Tibial artery (tissue), 4 donors: Measurements from ENCODE around the gene KIF19.

Experiments used
- DNase-seq, 2 donors: peaks; one replicate each; pipeline ENCODE4 v3.0.0-alpha.2; 2019
- H3K27ac ChIP-seq, 2 donors: fragments of 200-600 bp; sonication (generic) in 1 of 2; 1 replicate in 1 of 2; 2 replicates in 1 of 2; pipeline ENCODE4 v1.5.1; 2018 to 2019; ENCODE audit warnings: mild to moderate bottlenecking in 1 of 2
- H3K27me3 ChIP-seq, 2 donors: fragments of 200-600 bp; sonication (generic) in 1 of 2; one replicate each; pipeline versions ENCODE4 v1.5.1 to v1.6.0; 2016 to 2019
- H3K36me3 ChIP-seq, 3 donors: fragments of 200-600 bp; sonication (generic) in 2 of 3; one replicate each; pipeline ENCODE4 v1.5.1; 2016 to 2019; ENCODE audit warnings: mild to moderate bottlenecking in 2 of 3
- H3K4me1 ChIP-seq, 4 donors: fragments of 200-600 bp; sonication (generic) in 2 of 4; 1 replicate in 3 of 4; 2 replicates in 1 of 4; pipeline ENCODE4 v1.5.1; 2016 to 2019
- H3K4me3 ChIP-seq, 2 donors: fragments of 200-600 bp; sonication (generic) in 1 of 2; 1 replicate in 1 of 2; 2 replicates in 1 of 2; pipeline ENCODE4 v1.5.1; 2018 to 2019; ENCODE audit warnings: mild to moderate bottlenecking in 2 of 2
- H3K9me3 ChIP-seq, 3 donors: fragments of 200-600 bp; sonication (generic) in 1 of 3; one replicate each; pipeline ENCODE4 v1.5.1; 2016 to 2019
- intact Hi-C: fragments of 100-400 bp; cut with DNase I; formaldehyde crosslinking; loops from one replicate; pipeline ENCODE4 v1.15.0; 2023; ENCODE audit warnings: low total_unique reads
- TF ChIP-seq, protein P1 (sequence below), 2 experiments: fragments of 200-600 bp in 1 of 2; fragments of 450-650 bp in 1 of 2; IDR thresholded peaks; one replicate each; pipeline ENCODE4 v1.5.1; 2017 to 2019; ENCODE audit warnings: antibody characterized with exemption in 2 of 2, mild to moderate bottlenecking in 1 of 2, moderate library complexity in 1 of 2

The KIF19 gene

DNA sequence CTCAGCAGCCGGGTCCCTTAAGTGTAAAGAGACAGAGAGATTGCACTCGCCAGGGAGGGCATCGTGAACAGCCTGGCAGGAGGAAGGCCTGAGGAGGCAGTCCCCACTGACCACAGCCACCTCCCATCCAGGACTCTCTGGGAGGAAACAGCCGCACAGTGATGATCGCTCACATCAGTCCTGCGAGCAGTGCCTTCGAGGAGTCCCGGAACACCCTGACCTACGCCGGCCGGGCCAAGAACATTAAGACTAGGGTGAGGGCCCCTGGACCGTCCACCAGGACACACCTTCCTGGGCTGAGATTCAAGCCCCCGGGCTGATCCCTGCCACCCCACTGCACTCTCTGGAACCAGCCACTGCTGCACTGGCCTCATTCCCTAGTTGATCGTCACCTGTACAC lies 21.6 kb downstream of the KIF19 start:
- Histone ChIP-seq H3K4me1 (peaks cover 0 to 4% (median 0%) of the 10 kb centered on the region in 4 donors), H3K36me3 (no peaks in the 10 kb centered on the region), H3K27ac (no peak overlapping the region), H3K27me3 (peaks cover 0 to 82% of the 10 kb centered on the region in 2 donors), H3K4me3 (no peak overlapping the region), H3K9me3 (no peaks in the 10 kb centered on the region)
- intact Hi-C loops: no loop called here
- DNase-seq: no peak
- TF ChIP-seq, protein P1, sequence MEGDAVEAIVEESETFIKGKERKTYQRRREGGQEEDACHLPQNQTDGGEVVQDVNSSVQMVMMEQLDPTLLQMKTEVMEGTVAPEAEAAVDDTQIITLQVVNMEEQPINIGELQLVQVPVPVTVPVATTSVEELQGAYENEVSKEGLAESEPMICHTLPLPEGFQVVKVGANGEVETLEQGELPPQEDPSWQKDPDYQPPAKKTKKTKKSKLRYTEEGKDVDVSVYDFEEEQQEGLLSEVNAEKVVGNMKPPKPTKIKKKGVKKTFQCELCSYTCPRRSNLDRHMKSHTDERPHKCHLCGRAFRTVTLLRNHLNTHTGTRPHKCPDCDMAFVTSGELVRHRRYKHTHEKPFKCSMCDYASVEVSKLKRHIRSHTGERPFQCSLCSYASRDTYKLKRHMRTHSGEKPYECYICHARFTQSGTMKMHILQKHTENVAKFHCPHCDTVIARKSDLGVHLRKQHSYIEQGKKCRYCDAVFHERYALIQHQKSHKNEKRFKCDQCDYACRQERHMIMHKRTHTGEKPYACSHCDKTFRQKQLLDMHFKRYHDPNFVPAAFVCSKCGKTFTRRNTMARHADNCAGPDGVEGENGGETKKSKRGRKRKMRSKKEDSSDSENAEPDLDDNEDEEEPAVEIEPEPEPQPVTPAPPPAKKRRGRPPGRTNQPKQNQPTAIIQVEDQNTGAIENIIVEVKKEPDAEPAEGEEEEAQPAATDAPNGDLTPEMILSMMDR (IDR thresholded peaks at IDR 0.05): no peak

DNA sequence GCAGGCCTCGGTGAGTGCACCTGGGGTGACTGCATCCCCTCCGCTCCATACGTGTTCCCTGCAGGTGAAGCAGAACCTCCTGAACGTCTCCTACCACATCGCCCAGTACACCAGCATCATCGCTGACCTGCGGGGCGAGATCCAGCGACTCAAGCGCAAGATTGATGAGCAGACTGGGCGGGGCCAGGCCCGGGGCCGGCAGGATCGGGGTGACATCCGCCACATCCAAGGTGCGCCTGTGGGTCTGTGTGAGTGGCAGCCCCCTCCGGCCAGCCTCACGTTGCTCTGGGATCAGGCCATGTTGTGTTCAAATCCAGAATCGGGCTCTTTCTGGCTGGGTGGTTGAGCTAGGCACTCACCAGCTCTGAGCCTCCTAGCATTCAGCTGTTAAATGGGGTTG lies 23.1 kb downstream of the KIF19 start:
- Histone ChIP-seq H3K36me3 (no peaks in the 10 kb centered on the region), H3K9me3 (no peaks in the 10 kb centered on the region), H3K4me1 (peaks cover 0 to 4% (median 0%) of the 10 kb centered on the region in 4 donors), H3K27me3 (peaks cover 0 to 82% of the 10 kb centered on the region in 2 donors), H3K27ac (no peak overlapping the region), H3K4me3 (no peak overlapping the region)
- DNase-seq: no peak
- intact Hi-C loops: no loop called here
- TF ChIP-seq, protein P1 (IDR thresholded peaks at IDR 0.05): no peak

DNA sequence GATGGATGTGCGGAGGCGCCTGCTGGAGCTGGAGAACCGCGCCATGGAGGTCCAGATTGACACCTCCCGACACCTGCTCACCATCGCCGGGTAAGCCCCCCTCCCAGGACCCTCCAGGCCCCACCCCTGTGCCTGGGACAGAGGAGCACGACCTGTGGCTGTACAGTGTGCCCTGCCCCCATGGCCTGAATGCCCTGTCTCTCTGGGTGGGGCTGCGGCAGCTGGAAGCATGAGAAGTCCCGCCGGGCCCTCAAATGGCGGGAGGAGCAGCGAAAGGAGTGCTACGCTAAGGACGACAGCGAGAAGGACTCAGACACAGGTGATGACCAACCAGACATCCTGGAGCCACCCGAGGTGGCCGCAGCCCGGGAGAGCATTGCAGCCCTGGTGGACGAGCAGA lies 24.5 kb downstream of the KIF19 start:
- Histone ChIP-seq H3K9me3 (no peaks in the 10 kb centered on the region), H3K4me1 (peaks cover 0 to 4% (median 0%) of the 10 kb centered on the region in 4 donors), H3K27me3 (peaks cover 0 to 82% of the 10 kb centered on the region in 2 donors), H3K27ac (no peak overlapping the region), H3K4me3 (no peak overlapping the region), H3K36me3 (no peaks in the 10 kb centered on the region)
- TF ChIP-seq, protein P1 (IDR thresholded peaks at IDR 0.05): no peak
- no peak for DNase-seq
- intact Hi-C loops: no loop called here

DNA sequence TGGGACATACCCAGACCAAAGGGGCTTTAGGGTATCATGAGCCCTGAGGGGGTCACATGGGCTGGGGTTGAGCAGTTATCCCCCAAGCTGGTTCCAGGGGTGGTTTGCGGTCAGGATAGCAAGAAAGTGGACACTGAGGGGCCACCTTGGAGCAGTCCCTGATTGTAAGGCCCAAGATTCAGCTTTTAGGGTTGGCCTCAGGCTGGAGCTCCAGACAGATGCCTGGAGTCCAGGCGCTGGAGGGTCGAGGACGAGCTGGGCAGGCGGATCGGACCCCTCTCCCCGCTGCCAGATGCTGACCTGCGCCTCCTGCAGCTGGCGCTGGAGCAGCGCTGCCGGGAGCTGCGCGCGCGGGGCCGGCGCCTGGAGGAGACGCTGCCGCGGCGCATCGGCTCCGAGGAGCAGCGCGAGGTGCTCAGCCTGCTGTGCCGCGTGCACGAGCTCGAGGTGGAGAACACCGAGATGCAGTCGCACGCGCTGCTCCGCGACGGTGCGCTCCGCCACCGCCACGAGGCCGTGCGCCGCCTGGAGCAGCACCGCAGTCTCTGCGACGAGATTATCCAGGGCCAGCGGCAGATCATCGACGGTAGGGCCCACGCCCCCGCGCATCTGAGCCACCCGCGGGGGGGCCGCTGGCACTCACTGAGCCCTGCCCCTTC lies 25.7 kb downstream of the KIF19 start:
- H3K4me1 ChIP-seq: peaks cover 0 to 5% (median 0%) of the 10 kb centered on the region in 4 donors
- H3K27ac ChIP-seq: no peak overlapping the region
- H3K9me3 ChIP-seq: no peaks in the 10 kb centered on the region
- TF ChIP-seq, protein P1 (IDR thresholded peaks at IDR 0.05): no peak
- no peaks in the 10 kb centered on the region for H3K36me3 ChIP-seq
- H3K27me3 ChIP-seq: peaks cover 0 to 85% of the 10 kb centered on the region in 2 donors
- DNase-seq: no peak
- intact Hi-C loops: no loop called here
- no peak overlapping the region for H3K4me3 ChIP-seq

DNA sequence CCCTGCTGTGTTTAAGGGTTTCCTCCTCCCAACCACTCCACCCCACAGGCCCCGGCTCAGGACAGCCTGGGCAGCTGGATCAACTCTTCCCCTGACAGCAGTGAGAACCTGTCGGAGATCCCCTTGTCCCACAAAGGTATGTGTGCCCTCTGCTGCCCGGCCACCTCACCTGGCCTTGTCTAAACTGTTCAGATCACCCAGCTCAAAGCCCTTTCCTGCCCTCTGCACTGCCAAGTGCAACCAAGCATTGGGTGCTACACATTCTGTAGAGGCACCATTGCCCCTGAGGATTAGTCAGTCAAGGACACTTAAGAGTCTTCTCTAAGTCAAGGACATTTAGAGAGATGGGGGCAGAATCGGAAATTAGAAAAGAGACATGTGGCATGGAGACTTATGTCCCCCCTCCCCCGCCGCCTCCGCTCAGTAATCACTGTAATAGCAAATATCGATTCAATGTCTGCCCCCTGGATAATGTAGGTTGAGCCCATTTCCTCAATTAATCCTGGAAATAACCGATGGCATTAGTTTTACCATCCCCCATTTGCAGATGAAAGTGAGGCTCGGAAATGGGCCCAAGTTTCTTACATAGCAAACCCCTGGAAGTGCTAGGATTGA lies 27.5 kb downstream of the KIF19 start:
- Histone ChIP-seq H3K4me1 (peaks cover 0 to 14% (median 8%) of the 10 kb centered on the region in 4 donors), H3K4me3 (no peak overlapping the region), H3K27ac (no peak overlapping the region), H3K9me3 (no peaks in the 10 kb centered on the region), H3K27me3 (peaks cover 0 to 93% of the 10 kb centered on the region in 2 donors), H3K36me3 (no peaks in the 10 kb centered on the region)
- DNase-seq: no peak
- intact Hi-C loops: no loop called here
- TF ChIP-seq, protein P1 (IDR thresholded peaks at IDR 0.05): no peak
